Fibroblast of lung (primary cell): Measurements from ENCODE around the gene BTBD9.

Experiments
- CTCF ChIP-seq, 2 donors: IDR thresholded peaks in 1 of 2; conservative IDR thresholded peaks in 1 of 2; 1 replicate in 1 of 2; 2 replicates in 1 of 2; pipeline ENCODE4 v1.5.1; 2011 to 2012; ENCODE audit warnings: low read length in 2 of 2, control low read depth in 1 of 2, inconsistent platforms in 1 of 2, low read depth in 1 of 2, mild to moderate bottlenecking in 1 of 2
- EZH2 ChIP-seq: IDR thresholded peaks from 2 replicates; pipeline ENCODE4 v1.5.1; 2012; ENCODE audit warnings: low read length, control low read depth, mild to moderate bottlenecking; ENCODE audit errors: missing control alignments

- TF ChIP-seq CTCF (conservative IDR thresholded peaks at IDR 0.05 in 1 of 2, IDR thresholded peaks at IDR 0.05 in 1 of 2; ENCODE audit: low read depth in 1 of 2, low read length in 2 of 2) (no peak), EZH2 (no peak)
These were observed 84.9 kb downstream of the BTBD9 start for GRCh38 chr6:38554700-38555413.
